Epithelial cell of umbilical artery (primary cell): ENCODE measurements around the gene TAS2R19. TPM values are rescaled to one million over a fixed set of nuclear protein-coding genes. Genes with fewer than 3 reads are reported as not detected.

Source experiments
- total RNA-seq: library from RNA; depleted of rRNA; stranded (reverse); fragments of >200 nt; gene quantifications from 2 replicates; pipeline ENCODE4 v1.2.3, GENCODE V29; 2014

Gene TAS2R19, protein sequence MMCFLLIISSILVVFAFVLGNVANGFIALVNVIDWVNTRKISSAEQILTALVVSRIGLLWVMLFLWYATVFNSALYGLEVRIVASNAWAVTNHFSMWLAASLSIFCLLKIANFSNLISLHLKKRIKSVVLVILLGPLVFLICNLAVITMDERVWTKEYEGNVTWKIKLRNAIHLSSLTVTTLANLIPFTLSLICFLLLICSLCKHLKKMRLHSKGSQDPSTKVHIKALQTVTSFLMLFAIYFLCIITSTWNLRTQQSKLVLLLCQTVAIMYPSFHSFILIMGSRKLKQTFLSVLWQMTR
- 4.0 and 5.5 TPM in 2 replicates for total RNA-seq

DNA sequence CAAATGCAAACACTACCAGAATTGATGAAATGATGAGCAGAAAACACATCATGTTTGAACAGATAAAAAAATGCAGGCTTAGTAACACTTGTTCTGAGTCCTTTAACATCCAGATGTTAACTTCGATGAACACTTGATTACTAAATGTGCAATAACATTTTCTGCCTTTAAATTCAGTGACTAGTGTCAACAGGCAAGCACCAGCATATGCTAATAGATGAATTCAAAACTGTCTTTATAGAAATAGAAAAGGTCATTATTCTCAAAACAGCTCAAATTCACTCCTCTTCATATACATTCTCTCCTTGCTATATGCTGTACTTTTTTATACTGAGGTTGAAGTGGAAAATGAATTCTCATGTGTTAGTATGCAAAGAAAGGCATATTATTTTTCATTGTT lies at the start of gene TAS2R19:
Gene TAS2R19, minus strand, starts transcription at position 101 of the 400 bp plus-strand sequence. Its CDS starts 49 bp downstream, at position 52.

DNA sequence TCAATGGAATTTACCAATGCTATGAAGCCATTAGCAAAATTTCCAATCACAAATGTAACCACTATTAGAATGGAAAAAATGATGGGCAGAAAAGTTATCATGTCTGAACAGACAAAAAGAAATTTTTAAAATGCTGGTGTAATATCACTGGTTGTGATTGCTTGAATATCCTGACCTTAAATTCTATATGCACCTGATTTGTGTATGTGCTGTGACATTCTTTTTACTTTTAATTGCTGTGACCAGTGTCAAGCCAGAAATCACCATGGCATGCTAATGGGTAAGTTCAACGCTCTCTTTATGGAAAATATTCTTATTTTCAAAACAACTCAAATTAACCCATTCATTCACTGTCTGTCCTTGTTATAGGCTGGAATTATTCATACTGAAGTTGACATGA lies 39.8 kb upstream of the TAS2R19 start, which contains the start of gene TAS2R46:
Gene TAS2R46, minus strand, starts transcription at position 101 of the 400 bp plus-strand sequence. Its CDS starts 0 bp downstream, at position 101.

DNA sequence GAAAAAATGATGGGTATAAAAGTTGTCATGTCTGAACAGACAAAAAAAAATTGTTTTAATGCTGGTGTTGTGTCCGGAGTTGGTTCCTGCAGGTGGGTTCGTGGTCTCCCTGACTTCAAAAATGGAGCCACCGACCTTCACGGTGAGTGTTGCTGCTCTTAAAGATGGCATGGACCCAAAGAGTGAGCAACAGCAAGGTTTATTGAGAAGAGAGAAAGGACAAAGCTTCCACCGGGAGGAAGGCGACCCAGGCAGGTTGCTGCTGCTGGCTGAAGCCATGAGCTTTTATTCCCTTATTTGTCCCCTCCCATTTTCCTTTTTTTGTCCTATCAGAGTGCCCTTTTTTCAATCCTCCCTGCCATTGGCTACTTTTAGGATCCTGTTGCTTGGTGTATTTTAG lies 8.9 kb upstream of the TAS2R19 start, which contains the start of gene TAS2R31:
Gene TAS2R31, minus strand, starts transcription at position 101 of the 400 bp plus-strand sequence. Its CDS starts 72 bp downstream, at position 29.

DNA sequence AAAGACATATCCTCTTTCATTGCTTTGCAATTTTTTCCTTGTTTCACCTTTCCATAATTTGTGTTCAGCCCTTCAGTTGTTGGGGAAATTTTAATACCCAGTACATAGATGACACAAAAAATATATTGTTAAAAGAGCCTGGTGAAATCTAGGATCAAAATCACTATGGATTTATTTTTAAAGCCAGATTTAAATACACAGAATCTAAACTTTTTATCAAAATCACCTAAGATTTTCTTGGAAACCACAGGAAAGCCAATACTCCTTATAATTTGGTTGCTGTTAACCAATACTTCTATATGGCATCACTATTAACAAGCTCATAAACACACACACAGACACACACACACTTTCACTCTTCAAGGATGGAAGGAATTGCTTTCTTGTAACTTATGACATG lies 24.2 kb downstream of the TAS2R19 start, which contains the start of gene TAS2R20:
Gene TAS2R20, minus strand, starts transcription at position 101 of the 400 bp plus-strand sequence. CDS start 429 bp downstream, outside the sequence.

DNA sequence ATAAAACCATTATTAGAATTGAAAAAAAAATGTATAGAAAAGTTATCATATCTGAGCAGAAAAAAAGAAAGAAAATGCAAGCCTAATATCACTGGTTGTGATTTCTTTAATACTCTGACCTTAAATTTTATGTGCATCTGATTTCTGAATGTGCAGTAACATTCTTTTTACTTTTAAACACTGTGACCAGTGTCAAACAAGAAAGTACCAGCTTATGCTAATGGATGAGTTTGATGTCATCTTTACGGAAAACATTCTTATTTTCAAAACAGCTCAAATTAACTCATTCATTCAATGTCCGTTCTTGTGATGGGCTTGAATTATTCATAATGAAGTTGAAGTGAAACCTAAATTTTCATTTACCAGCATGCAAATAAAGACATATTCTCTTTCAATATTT lies 35.6 kb downstream of the TAS2R19 start, which contains the start of gene TAS2R50:
Gene TAS2R50, minus strand, starts transcription at position 101 of the 400 bp plus-strand sequence. Its CDS starts 52 bp downstream, at position 49.

Other genes with a start within 250 kb of the TAS2R19 start
- gene TAS2R7, start 220.0 kb downstream of the TAS2R19 start, total RNA-seq, result not detected in 2 replicates
- not detected in 2 replicates for gene TAS2R8, start 215.3 kb downstream of the TAS2R19 start, total RNA-seq
- gene TAS2R9, start 212.5 kb downstream of the TAS2R19 start, total RNA-seq, result 0.32 TPM in 1 of 2 replicates, not detected in the other
- gene TAS2R10, start 196.3 kb downstream of the TAS2R19 start, total RNA-seq, result 0.97 and 1.7 TPM in 2 replicates
- 0.61 TPM in 1 of 2 replicates, not detected in the other for gene PRR4, start 173.1 kb downstream of the TAS2R19 start, total RNA-seq
- 9.1 and 12.6 TPM in 2 replicates for gene PRH1, start 138.4 kb downstream of the TAS2R19 start, total RNA-seq
- gene TAS2R13, start 113.1 kb downstream of the TAS2R19 start, total RNA-seq, result 0.32 and 1.8 TPM in 2 replicates
- not detected in 2 replicates for gene PRH2, start 93.4 kb downstream of the TAS2R19 start, total RNA-seq
- 1.3 and 2.4 TPM in 2 replicates for gene TAS2R14, start 83.4 kb downstream of the TAS2R19 start, total RNA-seq
- 1.9 and 2.1 TPM in 2 replicates for gene TAS2R50, start 35.7 kb downstream of the TAS2R19 start, total RNA-seq
- 1.6 and 2.4 TPM in 2 replicates for gene TAS2R20, start 24.3 kb downstream of the TAS2R19 start, total RNA-seq
- gene TAS2R31, start 8.8 kb upstream of the TAS2R19 start, total RNA-seq, result 5.2 and 6.8 TPM in 2 replicates
- gene TAS2R46, start 39.7 kb upstream of the TAS2R19 start, total RNA-seq, result 2.1 and 3.2 TPM in 2 replicates
- gene TAS2R43, start 69.7 kb upstream of the TAS2R19 start, total RNA-seq, result under 0.01 and 1.7 TPM in 2 replicates
- gene TAS2R30, start 112.0 kb upstream of the TAS2R19 start, total RNA-seq, result 3.2 and 4.9 TPM in 2 replicates
- gene SMIM10L1, start 148.6 kb upstream of the TAS2R19 start, total RNA-seq, result 5.0 and 5.8 TPM in 2 replicates
- gene TAS2R42, start 164.3 kb upstream of the TAS2R19 start, total RNA-seq, result not detected in 2 replicates
- not detected in 2 replicates for gene PRB3, start 247.1 kb upstream of the TAS2R19 start, total RNA-seq